H1 (cell line): Measurements from ENCODE around the gene SPEM3. TPM values are rescaled to one million over a fixed set of nuclear protein-coding genes. Genes with fewer than 3 reads are reported as not detected.

Source experiments
- ASH2L ChIP-seq: fragments of 200-600, 300-600 bp; sonication (generic); IDR thresholded peaks from one replicate; pipeline ENCODE4 v1.7.1; 2017; ENCODE audit warnings: low read length
- BRCA1 ChIP-seq: IDR thresholded peaks from 2 replicates; pipeline ENCODE4 v1.6.1; 2012; ENCODE audit warnings: low read depth, low read length, improper control_type of control experiment
- CBX8 ChIP-seq: fragments of 300-800, 300-1000 bp; sonication (generic); IDR thresholded peaks from 2 replicates; pipeline ENCODE4 v1.7.1; 2016; ENCODE audit warnings: low read depth, low read length, borderline replicate concordance
- CHD7 ChIP-seq: fragments of 300-600 bp; sonication (generic); IDR thresholded peaks from 2 replicates; pipeline ENCODE4 v1.7.1; 2012; ENCODE audit warnings: low read length, moderate library complexity, mild to moderate bottlenecking, inconsistent platforms; ENCODE audit not compliant: insufficient replicate concordance
- EP300 ChIP-seq, 2 experiments: IDR thresholded peaks; 1 replicate in 1 of 2; 2 replicates in 1 of 2; pipeline ENCODE4 v1.6.1; 2011 to 2012; ENCODE audit warnings: low read depth in 2 of 2, low read length in 2 of 2, mild to moderate bottlenecking in 2 of 2, borderline replicate concordance in 1 of 2, inconsistent platforms in 1 of 2, moderate library complexity in 1 of 2
- KDM1A ChIP-seq: fragments of 200-600, 300-600 bp; sonication (generic); IDR thresholded peaks from 2 replicates; pipeline ENCODE4 v1.7.1; 2016; ENCODE audit warnings: mild to moderate bottlenecking, low read length, borderline replicate concordance
- USF2 ChIP-seq: IDR thresholded peaks from 2 replicates; pipeline ENCODE4 v1.6.1; 2011; ENCODE audit warnings: low read length, improper control_type of control experiment
- polyA plus RNA-seq, 7 experiments: library from polyadenylated mRNA; depleted of rRNA in 3 of 7; stranded (reverse) in 5 of 7; unstranded in 2 of 7; fragments of >200 nt in 5 of 7; fragments of 200-250 nt in 2 of 7; gene quantifications; 1 replicate in 5 of 7; 2 replicates in 1 of 7; 4 replicates in 1 of 7; pipeline versions ENCODE4 v1.2.1 to v1.2.3, GENCODE V29; 2011 to 2013; ENCODE audit warnings: missing spikeins in 2 of 7, mixed read lengths in 2 of 7
- total RNA-seq: library from RNA; stranded (reverse); fragmentation: NEBNext Ultra II Directional; extraction: Animal tissue kit (Norgen Biotek cat#: 25700); gene quantifications from 2 replicates; pipeline ENCODE4 v1.2.1, GENCODE V29; 2021

SPEM3 gene
- total and polyA plus RNA-seq, 2 of the 8 experiments (the other 6 are each of a cell fraction or from before 2014, with no cell fraction given), result 0.02 TPM; not detected in 1

- TF ChIP-seq CHD7 (no peak), EP300 (IDR thresholded peaks at IDR 0.05; ENCODE audit: borderline replicate concordance in 1 of 2, low read depth in 2 of 2, low read length in 2 of 2) (no peak), USF2 (no peak), KDM1A (no peak), CBX8 (no peak), BRCA1 (no peak), ASH2L (no peak)
- TF ChIP-seq, all 59 proteins: peak for 0
Measured at GRCh38 chr17:7464081-7464480, 35.4 kb downstream of the SPEM3 start (continued).
